ENCODE data around the gene GDPD3. TPM values are rescaled to one million over a fixed set of nuclear protein-coding genes. Genes with fewer than 3 reads are reported as not detected.

The GDPD3 gene
- total and polyA plus RNA-seq, 9 of the 15 experiments (the other 6 are each of a cell fraction or from before 2014, with no cell fraction given): 0.47 to 3.9 (median 1.1) TPM

DNA sequence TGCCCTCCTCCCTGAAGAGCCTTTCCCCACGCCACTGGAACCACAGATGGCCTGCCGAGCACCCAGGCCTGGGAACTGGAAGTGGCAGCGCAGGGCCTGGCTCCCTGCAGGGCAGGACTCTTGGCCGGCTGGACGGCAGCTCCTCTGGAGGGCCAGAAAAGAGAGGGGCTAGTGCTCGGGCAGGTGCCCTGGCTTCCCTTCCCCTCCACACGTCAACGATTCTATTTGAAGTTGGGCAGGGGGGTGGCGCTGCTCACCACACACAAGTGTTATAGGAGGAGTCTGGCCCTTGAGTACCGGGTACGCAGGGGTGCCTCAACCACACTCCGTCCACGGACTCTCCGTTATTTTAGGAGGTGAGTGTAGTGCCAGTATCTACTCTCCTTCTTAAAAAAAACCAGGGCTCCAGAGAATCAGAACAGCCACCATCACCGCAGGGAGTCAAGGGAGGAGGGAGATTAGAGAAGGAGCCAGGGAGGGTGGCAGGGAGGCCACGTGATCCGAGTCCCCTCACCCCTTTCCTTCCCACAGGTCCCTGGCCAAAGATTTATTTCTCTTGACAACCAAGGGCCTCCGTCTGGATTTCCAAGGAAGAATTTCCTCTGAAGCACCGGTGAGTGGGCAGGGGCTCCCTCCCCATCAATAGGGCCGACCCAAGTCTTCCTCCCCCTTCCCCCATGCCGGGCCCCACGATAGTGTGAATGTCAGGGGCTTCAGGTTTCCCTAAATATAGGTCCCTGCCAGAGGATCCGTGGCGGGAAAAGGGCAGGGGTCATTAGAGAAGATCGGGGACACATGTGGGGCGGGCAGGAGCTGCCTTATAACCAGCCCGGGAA is 49.2 kb downstream of the GDPD3 start (continued):
- no peak for TF ChIP-seq SPI1 (IDR thresholded peaks at IDR 0.05; ENCODE audit: borderline replicate concordance, low read depth, low read length)
- TF ChIP-seq, protein P1, sequence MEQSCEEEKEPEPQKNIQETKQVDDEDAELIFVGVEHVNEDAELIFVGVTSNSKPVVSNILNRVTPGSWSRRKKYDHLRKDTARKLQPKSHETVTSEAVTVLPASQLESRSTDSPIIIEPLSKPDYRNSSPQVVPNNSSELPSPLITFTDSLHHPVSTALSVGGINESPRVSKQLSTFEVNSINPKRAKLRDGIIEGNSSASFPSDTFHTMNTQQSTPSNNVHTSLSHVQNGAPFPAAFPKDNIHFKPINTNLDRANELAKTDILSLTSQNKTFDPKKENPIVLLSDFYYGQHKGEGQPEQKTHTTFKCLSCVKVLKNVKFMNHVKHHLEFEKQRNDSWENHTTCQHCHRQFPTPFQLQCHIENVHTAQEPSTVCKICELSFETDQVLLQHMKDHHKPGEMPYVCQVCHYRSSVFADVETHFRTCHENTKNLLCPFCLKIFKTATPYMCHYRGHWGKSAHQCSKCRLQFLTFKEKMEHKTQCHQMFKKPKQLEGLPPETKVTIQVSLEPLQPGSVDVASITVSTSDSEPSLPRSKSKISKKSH (CRISPR knock-in tag; IDR thresholded peaks at IDR 0.05): no peak
- no peak for TF ChIP-seq FOXJ2 (tag; IDR thresholded peaks at IDR 0.05)
- TF ChIP-seq SIRT6 (IDR thresholded peaks at IDR 0.05; ENCODE audit: low read depth, low read length): no peak
- peak; percentile 73 for TF ChIP-seq MYC (IDR thresholded peaks at IDR 0.05; ENCODE audit: low read depth, low read length)
- TF ChIP-seq MYC (CRISPR knock-in tag; IDR thresholded peaks at IDR 0.05; ENCODE audit: borderline replicate concordance, low read depth): no peak
- TF ChIP-seq GTF2F1 (IDR thresholded peaks at IDR 0.05; ENCODE audit: low read depth, low read length): no peak
- TF ChIP-seq TFAM (CRISPR knock-in tag; conservative IDR thresholded peaks at IDR 0.05): no peak
- peak; percentile 11 to 18; a peak in 2 of 4 replicates for TF ChIP-seq MAZ (CRISPR knock-in tag; conservative IDR thresholded peaks at IDR 0.05 in 1 of 2, IDR thresholded peaks at IDR 0.05 in 1 of 2)
- peak in 1 of 2 experiments; percentile 18; a peak in 1 of 4 replicates for TF ChIP-seq KDM1A (IDR thresholded peaks at IDR 0.05)
- TF ChIP-seq, protein P2, sequence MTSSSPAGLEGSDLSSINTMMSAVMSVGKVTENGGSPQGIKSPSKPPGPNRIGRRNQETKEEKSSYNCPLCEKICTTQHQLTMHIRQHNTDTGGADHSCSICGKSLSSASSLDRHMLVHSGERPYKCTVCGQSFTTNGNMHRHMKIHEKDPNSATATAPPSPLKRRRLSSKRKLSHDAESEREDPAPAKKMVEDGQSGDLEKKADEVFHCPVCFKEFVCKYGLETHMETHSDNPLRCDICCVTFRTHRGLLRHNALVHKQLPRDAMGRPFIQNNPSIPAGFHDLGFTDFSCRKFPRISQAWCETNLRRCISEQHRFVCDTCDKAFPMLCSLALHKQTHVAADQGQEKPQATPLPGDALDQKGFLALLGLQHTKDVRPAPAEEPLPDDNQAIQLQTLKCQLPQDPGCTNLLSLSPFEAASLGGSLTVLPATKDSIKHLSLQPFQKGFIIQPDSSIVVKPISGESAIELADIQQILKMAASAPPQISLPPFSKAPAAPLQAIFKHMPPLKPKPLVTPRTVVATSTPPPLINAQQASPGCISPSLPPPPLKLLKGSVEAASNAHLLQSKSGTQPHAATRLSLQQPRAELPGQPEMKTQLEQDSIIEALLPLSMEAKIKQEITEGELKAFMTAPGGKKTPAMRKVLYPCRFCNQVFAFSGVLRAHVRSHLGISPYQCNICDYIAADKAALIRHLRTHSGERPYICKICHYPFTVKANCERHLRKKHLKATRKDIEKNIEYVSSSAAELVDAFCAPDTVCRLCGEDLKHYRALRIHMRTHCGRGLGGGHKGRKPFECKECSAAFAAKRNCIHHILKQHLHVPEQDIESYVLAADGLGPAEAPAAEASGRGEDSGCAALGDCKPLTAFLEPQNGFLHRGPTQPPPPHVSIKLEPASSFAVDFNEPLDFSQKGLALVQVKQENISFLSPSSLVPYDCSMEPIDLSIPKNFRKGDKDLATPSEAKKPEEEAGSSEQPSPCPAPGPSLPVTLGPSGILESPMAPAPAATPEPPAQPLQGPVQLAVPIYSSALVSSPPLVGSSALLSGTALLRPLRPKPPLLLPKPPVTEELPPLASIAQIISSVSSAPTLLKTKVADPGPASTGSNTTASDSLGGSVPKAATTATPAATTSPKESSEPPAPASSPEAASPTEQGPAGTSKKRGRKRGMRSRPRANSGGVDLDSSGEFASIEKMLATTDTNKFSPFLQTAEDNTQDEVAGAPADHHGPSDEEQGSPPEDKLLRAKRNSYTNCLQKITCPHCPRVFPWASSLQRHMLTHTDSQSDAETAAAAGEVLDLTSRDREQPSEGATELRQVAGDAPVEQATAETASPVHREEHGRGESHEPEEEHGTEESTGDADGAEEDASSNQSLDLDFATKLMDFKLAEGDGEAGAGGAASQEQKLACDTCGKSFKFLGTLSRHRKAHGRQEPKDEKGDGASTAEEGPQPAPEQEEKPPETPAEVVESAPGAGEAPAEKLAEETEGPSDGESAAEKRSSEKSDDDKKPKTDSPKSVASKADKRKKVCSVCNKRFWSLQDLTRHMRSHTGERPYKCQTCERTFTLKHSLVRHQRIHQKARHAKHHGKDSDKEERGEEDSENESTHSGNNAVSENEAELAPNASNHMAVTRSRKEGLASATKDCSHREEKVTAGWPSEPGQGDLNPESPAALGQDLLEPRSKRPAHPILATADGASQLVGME (CRISPR knock-in tag; IDR thresholded peaks at IDR 0.05): no peak
- TF ChIP-seq, protein P3, sequence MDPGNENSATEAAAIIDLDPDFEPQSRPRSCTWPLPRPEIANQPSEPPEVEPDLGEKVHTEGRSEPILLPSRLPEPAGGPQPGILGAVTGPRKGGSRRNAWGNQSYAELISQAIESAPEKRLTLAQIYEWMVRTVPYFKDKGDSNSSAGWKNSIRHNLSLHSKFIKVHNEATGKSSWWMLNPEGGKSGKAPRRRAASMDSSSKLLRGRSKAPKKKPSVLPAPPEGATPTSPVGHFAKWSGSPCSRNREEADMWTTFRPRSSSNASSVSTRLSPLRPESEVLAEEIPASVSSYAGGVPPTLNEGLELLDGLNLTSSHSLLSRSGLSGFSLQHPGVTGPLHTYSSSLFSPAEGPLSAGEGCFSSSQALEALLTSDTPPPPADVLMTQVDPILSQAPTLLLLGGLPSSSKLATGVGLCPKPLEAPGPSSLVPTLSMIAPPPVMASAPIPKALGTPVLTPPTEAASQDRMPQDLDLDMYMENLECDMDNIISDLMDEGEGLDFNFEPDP (CRISPR knock-in tag; IDR thresholded peaks at IDR 0.05): no peak
- TF ChIP-seq ZNF707 (CRISPR knock-in tag; conservative IDR thresholded peaks at IDR 0.05): no peak
- TF ChIP-seq GABPA (tag; conservative IDR thresholded peaks at IDR 0.05; ENCODE audit: low read depth): no peak
- TF ChIP-seq, protein P4, sequence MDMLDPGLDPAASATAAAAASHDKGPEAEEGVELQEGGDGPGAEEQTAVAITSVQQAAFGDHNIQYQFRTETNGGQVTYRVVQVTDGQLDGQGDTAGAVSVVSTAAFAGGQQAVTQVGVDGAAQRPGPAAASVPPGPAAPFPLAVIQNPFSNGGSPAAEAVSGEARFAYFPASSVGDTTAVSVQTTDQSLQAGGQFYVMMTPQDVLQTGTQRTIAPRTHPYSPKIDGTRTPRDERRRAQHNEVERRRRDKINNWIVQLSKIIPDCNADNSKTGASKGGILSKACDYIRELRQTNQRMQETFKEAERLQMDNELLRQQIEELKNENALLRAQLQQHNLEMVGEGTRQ (CRISPR knock-in tag; IDR thresholded peaks at IDR 0.05): peak; percentile 79
- TF ChIP-seq ELF2 (CRISPR knock-in tag; IDR thresholded peaks at IDR 0.05): no peak
- no peak for TF ChIP-seq U2AF1 (optimal IDR thresholded peaks at IDR 0.05; ENCODE audit: low read depth, low read length)
- no peak for TF ChIP-seq ZNF224 (CRISPR knock-in tag; IDR thresholded peaks at IDR 0.05)

Measured in K562 (cell line).